ENCODE results near the gene SNX33.
"Not testable (repeated sequence)": the region's sequence is repeated elsewhere in the genome, so short reads cannot be mapped to it uniquely, and the experiment has no call there.

Gene SNX33

DNA sequence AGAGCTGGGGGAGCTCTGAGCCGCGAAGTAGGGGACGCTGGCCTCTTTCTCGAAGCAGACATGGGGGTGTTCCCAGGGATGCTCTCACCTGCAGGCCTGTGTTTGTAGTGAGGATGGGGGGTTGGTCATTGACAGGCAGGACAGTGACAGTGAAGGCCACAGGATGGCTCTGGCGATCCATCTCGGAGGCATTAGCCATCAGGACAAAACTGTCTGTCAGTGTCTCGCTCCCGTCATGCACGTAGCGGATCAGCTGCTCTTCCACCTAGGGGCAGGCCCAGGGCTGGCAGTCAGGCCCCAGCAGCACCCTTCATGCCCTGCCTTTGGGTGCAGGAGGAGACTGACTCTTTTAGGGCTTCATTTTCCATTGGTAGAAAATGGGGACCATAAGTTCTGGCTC, 36.9 kb downstream of the SNX33 start:
- DNase-seq = no peak

DNA sequence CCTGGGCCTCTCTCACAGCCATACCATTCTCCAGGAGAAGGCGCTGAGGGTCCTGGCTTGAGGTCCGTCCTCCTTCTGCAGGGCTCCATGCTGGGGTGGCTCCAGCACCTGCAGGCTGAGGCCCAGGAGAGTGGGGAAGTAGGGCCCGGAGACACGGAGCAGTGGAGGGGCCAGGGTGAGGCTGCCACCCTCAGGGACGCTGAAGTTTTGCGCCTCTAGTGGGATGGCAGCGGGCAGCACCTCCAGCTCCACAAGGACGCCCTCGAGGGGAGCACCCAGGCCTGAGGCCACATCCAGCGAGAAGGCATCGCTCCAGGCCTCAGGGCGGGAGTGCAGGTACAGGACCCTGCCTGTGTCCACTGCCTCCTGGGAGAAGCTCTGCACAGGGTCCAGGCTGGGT, 37.5 kb downstream of the SNX33 start:
- DNase-seq = no peak

DNA sequence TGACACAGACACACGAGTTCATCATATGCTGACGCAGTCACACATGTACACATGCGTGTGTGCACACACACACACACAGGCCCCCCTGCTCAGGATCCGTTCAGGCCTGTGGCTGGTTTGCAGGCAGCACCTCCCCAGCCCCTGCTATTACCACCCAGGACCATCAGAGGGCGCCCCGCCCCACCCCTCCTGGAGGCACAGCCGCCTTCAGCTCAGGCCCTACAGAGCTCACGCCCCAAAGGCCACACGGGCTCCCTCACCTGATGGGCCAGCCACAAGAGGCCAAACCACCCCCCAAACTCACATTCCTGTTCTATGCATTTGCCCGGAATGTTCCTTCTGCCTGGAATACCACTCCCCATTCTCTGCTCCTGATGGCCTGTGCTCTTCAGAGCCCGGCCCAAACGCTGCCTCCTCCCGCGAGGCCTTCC, 38.5 kb downstream of the SNX33 start:
- peak; percentile 22 to 24 for DNase-seq

DNA sequence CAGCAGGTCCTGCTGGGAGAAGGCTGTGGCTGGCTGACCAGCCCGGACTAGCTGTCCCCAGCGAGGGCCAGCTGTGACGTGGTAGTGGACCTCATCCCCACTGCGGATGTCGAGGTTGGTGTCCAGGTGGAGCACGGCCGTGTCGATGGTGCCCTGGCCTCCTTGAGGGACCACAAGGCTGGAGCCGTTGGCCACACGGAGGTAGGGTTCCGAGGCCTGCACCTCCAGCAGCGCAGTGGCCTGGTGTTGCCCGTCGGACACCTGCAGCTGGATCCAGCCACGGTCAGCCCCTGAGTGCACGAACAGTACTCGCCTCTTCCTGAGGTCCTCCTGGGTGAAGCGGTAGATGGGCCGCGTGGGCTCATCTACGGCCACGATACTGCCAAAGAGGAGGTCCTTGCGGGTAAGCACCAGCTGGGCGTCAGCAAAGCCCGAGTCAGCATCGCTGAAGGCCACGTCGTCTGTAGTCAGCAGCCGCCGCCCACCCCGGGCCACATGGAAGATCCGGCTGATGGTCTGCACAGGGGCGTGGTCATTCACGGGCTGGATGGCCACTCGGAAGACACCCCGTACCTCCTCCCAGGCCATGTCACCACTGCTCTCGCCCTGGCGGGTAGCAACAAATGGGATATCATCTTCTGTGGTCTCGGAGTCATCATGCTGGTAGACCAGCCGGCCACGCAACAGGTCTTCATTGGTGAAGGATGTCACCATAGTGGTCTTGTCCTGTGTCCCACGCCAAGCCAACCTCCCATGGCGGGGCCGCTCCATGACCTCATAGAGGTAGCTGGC, 40.0 kb downstream of the SNX33 start:
- DNase-seq = no peak

DNA sequence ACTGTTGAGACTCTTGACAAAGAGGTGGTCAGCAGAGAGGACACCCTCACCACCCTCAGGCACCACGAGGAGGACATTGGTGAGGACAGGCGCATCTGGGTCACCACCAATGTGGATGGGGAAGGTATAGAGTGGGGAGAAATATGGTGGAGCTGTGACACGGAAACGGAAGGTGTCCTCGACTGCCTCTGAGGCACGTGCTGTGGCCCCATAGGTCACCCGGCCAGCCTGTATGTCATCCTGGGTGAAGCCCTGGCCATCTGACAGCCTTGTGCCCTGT, 40.5 kb downstream of the SNX33 start:
- DNase-seq = no peak

DNA sequence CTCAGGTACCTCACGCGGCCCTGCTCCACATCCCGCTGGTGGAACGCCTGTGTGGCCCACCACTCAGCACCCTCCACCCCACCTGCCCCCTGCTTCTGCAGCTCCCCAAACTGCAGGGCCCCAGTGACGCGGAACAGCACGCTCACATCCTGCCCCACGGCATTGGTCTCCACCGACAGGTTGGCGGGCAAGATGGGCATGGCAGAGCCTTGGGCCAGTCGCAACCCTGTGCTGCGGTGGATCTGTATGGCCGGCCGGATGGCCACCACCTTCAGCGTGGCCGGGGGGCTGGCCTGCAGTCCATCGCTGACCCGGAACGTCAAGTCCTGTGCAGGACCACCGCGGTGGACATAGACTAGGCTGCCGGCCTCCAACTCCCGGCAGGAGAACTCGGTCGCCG, 41.1 kb downstream of the SNX33 start:
- no peak for DNase-seq

DNA sequence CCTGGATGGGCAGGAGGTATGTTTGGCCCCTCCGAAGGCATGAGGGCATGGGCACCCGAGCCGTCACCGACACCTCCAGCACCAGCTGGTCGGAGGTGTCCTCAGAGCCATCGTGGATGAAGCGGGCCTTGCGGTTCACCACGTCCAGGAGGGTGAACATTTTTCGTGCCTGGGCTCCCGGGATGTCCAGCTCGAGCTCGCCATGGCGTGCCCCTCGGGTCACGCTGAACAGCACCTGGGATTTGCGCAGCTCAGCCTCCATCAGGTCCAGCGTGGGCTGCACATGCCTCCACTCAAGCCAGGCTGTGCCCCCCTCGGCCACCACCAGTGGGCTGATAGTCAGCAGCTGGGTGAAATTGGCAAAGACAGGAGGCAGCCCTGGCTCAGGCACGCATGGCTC, 41.7 kb downstream of the SNX33 start:
- not testable (repeated sequence) for DNase-seq

DNA sequence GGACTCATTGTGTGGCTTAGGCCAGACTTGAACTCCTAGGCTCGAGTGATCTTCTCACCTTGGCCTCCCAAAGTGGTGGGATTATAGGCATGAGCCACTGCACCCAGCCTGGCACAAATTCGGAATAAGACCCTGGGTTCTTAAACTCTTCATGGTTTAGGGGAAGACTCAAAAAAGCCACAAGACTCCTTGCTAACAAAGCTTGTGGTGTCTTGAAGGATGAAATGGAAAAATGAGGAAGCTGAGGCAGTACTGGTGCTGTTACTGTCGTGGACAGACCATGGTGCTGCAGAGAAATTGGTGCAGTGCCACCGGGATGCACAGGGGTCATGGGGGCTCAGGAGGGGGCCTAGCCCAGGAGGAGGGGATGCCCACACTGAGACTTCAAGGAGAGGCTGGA, 44.6 kb downstream of the SNX33 start:
- DNase-seq = peak; percentile 14

DNA sequence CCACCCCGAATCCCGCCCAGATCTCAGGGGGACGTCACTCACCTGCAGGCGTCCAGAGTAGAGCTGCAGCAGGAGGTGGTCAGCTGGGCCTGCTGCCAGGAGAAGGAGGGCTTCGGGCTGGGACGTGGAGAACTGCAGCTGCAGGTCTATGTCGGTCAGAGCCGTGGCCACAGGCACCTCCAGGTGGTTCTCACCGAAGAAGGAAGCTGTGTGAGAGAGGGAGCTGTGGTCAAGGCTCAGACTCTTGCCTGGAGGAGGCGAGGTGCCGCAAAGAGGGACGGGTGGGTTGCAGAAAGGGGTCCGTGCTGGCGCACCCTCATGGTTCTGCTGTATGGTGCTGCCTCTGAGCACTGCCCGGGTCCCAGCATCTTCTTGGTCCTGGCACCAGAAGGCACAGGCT, 45.3 kb downstream of the SNX33 start:
- not testable (repeated sequence) for DNase-seq

DNA sequence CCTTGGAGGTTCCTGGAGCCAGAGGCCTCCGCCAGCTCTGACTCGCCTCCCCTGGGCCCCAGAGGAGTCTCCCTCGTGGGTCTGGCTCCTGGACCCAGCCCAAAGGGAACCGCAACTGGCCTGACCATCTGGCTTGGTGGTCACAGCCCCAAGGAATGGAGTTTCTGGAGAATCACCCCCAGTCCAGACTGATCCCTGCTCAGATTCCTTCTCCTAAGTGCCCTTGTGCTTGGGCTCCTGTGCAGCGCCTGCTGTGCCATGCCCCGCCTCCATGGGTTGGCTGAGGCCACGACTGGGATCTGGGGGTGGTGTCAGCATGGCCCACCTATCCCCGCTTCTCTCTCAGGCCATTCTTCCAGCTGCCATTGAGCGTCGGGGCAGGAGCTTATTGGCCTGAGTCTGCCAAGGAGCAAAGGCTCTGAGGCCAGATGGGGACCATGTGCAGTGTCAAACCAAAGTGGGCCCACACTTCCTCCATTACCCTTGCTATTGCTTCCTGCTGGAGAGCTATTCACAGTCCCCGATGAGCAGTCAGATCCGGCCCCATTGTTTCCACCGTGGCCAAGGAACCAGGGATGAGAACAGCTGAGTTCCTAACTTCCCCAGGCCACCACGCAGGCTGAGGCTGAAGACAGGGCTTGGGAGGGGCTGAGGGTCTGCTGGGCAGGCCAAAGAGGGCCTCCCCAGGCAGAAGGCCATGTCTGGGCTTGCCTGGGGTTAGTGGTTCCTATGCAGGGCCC, 46.0 kb downstream of the SNX33 start:
- peak; percentile 74 to 85 for DNase-seq

DNA sequence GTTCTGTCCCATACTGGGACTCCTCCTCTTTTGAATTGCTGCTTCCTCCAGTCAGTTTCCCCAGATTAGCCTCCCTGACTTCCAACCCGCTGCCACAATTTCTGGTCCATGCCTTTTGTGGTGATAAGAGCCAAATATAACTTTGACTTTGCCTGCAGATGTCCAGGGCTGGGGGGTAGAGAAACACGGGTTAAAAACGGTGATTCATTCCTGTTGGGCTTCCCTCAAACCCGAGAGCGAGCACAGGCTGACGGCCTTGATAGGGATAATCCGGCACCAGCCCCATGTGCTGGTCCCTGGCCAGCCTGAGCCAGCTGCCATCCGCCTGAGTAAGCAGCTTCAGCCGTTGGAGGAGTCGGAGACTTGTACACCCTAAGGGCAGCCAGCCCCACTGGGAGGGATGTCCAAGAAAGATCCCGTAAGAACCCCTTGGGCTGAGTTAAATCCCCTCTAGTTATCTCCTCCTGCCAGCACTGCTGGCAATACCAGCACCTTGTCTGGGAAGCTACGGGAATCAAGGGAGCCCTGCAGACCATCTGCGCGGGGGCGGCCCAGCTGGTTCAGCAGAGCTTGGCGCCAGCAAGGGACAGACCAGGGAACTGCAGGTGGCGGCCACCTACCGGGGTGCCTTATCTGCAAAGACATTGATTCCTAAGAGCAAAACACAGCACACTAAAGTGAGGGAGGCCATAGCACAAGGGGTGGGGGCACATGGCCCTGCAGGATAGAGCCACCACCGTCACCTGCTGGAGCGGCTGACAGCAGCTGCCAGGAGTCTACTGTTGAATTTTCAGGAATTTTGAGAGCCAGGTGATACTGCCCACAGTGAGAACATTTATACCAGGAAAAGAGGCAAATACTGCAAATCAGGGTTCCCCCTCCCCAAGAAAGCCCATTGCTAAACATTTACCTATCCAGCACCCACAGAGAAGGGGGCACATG, 46.8 kb downstream of the SNX33 start:
- peak; percentile 26 to 34 for DNase-seq

DNA sequence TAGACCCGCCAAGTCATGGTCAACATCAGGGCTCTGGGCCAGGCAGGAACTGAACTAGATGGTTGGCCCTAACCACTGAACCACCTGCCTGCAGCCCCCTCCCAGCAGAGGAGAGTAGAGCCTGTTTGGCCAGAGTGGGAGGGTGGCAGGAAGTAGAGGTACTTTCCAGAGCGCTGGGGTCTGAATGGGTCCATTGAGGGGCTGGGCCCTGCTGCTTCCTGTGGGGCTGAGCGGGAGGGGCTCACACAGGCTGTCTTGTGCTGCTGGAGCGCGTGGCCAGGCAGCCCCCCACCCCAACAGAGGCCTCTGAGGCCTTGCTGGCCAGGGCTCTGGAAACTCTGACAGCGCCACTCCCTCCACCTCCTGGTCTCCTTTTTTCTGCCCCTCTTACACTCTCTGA, 47.5 kb downstream of the SNX33 start:
- DNase-seq = no peak

DNA sequence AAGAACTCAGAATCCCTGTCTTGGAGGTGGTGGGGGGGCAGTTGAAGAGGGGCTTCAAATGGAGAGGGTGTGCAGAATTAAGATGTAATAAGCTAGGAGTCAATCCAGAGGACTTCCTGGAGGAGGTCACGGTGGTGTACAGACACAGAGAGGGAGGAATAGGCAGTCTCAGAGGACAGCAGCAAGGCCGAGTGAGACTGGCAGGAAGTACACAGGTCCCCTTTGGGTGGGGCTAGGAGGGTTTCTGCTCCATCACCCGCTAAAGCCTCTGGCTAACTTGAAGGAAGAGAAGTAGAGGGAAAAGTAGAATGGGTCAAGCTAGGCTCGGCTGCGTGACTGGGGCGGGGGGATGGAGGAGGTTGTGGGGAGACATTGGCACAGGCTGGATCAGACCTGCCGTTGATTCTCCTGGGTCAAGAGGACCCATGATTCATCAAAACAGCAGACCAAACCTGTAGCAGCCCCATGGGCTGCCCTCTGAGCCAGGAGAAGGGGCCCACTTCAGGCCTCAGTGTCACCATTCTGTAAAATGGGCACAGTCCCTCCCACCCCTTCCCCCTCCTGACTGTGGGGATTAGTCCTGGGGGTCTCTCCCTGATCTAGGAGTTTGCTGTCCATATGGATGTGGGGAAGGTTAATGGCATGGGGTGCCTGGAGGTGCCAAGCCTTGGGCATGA, 48.1 kb downstream of the SNX33 start:
- DNase-seq = no peak

DNA sequence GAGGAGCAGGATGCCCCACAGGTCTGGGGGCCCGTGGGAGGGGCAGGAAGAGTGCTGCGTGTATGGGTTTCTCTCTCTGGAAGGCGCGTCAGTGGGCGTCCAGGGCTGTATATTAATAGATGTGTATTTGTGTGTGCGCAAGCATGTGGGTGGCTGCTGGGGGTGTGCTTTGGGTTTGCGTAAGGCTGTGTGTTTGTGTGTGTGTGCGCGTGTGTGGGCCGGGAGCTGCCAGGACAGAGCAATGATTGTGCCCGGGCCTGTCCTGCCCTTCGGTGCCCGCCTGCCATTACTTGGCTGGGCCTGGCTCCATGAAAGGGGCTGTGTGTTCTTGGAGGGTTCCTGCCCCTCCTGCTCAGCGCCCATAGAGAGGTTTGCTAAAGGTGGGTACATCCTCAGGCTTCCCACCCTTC, 48.6 kb downstream of the SNX33 start:
- no peak for DNase-seq

DNA sequence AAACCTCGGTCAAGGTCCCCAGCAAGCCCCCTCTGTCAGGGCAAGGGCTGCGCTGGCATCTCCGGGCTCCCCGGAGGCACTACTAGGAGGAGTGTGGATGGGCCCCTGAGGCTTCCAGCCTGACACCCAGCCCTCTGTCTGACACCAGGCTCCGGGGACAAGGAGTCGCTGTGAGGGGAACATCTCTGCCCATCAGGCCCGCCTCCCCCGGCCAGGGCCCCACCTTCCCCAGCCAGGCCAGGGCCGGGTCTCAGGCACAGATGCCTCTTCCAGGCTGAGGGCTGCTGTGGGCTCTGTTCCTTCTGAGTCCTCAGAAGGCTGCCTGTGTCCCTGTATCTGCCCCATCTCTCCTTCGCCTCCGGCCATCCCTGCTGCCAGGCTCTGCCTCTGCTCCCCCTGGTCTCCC, 49.1 kb downstream of the SNX33 start:
- DNase-seq = no peak

DNA sequence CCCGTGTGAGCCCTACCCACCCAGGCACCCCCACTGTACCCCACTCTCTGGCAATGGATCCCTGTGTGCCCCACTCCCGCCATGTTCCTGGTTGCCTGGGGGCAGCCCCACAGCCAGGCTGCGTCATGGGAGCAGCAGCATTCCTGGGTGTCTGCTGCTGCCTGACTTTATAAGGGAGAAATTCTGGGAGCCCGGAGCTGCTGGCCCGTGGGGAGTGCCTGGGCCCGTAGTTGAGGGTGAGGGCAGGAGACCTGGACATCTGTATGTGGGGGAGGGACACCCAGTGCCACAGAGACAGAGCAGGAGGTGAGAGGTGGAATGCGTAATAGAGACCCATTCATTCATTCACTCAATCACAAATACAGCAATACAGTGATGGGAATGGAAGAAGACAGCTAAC, 49.8 kb downstream of the SNX33 start:
- DNase-seq = no peak

DNA sequence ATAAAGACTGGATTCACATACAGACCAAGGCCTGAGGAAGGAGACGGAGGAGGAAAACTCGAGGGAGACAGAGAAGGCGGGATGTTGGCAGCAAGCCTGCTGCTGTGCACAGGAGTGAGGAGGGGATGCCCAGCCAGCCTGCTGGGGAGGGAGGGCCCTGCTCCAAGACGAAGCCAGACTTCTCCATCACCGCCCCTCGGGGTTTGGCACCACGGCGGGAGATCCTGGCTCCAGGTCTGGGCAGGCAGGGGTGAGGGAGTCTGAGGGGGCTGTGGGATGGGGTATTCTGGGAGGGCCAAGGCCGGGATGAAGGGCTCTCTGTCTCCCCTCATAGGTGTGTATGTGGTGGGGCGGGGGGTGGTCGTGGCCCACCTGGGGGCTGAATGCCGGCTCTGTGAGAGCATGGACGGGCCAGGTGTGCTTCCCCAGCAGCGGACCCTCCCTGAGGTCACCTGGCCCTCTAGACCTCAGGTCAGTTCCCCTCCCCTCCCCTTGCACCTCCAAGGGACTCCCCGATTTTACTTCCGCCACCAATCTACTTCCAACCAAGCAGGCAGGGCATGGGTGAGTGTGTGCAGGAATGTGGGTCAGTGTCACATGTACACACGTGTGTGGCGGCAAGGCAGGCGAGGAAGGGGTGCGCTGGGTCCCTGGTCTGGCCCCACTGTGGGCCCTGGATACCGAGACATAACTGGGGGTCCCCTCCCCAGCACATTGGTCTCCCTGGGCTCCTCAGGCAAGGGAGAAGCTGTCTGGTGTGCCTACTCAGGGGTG, 50.4 kb downstream of the SNX33 start:
- DNase-seq = not testable (repeated sequence)

DNA sequence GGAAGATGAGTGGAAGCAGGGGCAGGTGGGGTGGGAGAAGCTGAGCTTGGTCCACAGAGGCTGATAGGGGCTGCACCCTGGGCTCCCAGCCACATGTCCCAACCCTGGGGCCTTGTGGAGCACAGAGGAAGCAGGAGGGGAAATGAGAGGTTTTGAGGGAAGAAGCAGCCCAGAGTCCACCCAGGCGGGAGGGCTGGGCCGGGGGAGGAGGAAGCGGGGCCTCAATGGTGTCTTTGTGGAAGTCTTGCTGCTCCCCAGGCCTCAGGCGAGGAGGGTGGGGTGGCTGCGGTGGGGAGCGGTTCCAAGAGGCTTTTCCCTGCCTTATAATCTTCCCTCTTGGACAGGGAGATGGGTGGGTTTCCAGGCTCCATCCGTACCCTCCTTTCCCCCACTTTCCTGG, 51.8 kb downstream of the SNX33 start:
- DNase-seq = peak; percentile 50 to 58

DNA sequence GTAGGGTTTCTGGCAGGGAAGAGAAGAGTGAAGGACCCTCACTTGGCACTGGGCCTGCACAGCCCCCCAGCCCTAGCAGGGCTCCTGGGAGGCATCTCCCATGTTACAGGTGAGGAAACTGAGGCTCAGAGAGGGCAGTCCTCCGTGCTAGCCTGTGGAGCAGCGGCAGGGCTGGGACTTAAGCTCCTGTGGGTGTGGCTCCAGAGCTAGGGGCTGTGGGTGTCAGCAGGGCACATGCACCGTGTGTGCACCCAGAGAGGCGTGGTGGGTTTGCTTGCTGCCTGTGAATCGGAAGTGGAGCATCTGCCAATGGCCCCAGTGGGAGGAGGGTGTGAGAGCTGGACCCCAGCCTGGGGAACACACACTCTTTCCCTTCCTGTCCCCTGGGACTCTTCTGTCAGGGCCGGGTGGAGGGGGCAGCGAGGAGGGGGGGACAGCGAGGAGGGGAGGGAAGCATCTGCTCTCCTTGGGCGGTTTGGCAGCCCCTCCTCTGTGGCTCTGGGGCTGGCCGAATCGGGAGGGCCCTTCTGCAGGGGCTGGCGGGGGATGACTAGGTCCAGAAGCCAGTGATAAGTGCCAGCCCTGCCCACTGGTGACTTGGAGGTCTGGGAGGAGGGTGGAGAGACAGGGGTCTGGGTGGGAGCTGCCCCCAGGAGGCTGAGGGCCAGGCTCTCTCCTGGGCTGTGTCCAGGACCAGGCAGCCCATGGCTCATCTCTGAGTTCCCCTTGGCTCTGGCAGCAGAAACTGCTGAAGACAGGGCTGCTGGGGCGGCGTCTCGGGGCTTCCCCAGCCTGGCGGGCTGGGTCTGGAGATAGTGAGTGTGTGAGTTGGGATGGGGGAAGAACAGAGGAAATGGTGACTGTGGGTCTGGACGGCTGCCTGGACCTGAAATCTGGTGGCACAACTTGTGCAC, 52.5 kb downstream of the SNX33 start:
- peak; percentile 35 to 68 for DNase-seq

DNA sequence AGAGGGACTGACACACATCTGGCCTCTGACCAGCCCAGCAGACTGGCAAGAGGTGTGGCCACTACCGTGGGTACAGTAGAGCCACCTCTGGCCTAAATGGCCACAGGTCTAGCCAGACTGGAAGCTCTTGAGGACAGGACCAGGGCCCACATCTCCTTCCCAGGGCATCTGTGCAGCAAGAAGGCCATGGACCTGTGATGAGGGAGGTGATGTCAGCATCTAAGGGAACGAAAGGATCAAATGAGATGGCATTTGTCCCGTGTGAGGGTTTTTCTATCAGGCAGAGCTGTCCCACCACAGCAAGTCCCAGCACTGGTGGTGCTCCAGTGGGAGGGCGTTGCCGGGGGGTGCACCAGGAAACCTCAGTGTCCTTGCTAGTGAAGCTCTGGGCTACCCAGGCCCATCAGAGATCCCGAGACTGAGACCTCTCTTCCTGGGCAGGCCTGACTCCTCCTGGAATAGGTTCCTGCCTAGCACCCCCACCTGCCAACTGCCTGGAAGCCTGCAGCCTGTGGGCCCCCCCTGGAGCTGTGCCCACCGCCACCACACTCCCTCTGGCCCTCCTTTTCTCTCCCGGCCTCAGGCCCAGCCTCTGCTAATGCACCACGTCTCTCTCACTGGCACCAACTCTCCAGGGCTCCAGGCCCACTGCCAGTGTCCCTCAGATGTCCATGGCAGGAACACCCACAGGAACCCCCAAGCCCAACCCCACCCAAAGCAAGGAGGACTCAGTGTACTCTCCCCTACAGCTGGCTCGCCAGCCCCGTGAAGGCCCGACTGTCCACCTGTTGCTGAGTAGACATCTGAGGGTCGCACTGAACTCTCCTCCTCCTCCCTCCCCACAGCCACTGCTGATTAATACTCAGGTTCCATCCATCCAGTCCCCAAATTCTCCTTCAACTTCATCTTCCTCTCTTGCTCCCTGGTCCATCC, 53.6 kb downstream of the SNX33 start:
- DNase-seq = not testable (repeated sequence)
